ENCODE measurements around the gene ATP7A. TPM values are rescaled to one million over a fixed set of nuclear protein-coding genes. Genes with fewer than 3 reads are reported as not detected.
"Not testable (repeated sequence)": the region's sequence is repeated elsewhere in the genome, so short reads cannot be mapped to it uniquely, and the experiment has no call there.

Gene ATP7A
- total RNA-seq, 1 donor from 2014 or later = 9.0 TPM

GRCh38 chrX:77938083-77938680, 27.7 kb downstream of the ATP7A start:
- intact Hi-C loops (cut with micrococcal nuclease) = no loop called here

GRCh38 chrX:77945031-77945430, 34.5 kb downstream of the ATP7A start:
- intact Hi-C loops (cut with micrococcal nuclease) = not testable (repeated sequence)

GRCh38 chrX:77945910-77946545, 35.5 kb downstream of the ATP7A start:
- intact Hi-C loops (cut with micrococcal nuclease) = no loop called here

GRCh38 chrX:77946571-77946970, 36.1 kb downstream of the ATP7A start:
- intact Hi-C loops (cut with micrococcal nuclease) = no loop called here

GRCh38 chrX:77949840-77950239, 39.3 kb downstream of the ATP7A start:
- intact Hi-C loops (cut with micrococcal nuclease) = no loop called here

- intact Hi-C loops (cut with micrococcal nuclease) = no loop called here
Observed at GRCh38 chrX:77952173-77952572, 41.7 kb downstream of the ATP7A start.

- intact Hi-C loops (cut with micrococcal nuclease) = no loop called here
Observed at GRCh38 chrX:77953302-77953701, 42.8 kb downstream of the ATP7A start.

GRCh38 chrX:77953708-77954107, 43.2 kb downstream of the ATP7A start:
- intact Hi-C loops (cut with micrococcal nuclease) = no loop called here

GRCh38 chrX:77960567-77960966, 50.1 kb downstream of the ATP7A start:
- intact Hi-C loops (cut with micrococcal nuclease) = no loop called here

- intact Hi-C loops (cut with micrococcal nuclease) = no loop called here
Observed at GRCh38 chrX:77961063-77961462, 50.6 kb downstream of the ATP7A start.

- intact Hi-C loops (cut with micrococcal nuclease) = loop anchor here (2.0 kb wide), 1 partner anchor 51 kb away; the partner anchor contains the start of gene ATP7A
Observed at GRCh38 chrX:77962068-77962902, 51.8 kb downstream of the ATP7A start.

- intact Hi-C loops (cut with micrococcal nuclease) = no loop called here
Observed at GRCh38 chrX:77966361-77966760, 55.9 kb downstream of the ATP7A start.

GRCh38 chrX:77967631-77968030, 57.1 kb downstream of the ATP7A start:
- intact Hi-C loops (cut with micrococcal nuclease) = no loop called here

- intact Hi-C loops (cut with micrococcal nuclease) = no loop called here
Observed at GRCh38 chrX:77969538-77969937, 59.0 kb downstream of the ATP7A start, which contains the start of gene PGAM4. Gene PGAM4 (minus strand): TSS chrX:77969638. CDS start chrX:77969638, 0 bp downstream.

GRCh38 chrX:77975755-77976154, 65.3 kb downstream of the ATP7A start:
- intact Hi-C loops (cut with micrococcal nuclease) = no loop called here

GRCh38 chrX:77977095-77977494, 66.6 kb downstream of the ATP7A start:
- intact Hi-C loops (cut with micrococcal nuclease) = no loop called here

- intact Hi-C loops (cut with micrococcal nuclease) = no loop called here
Observed at GRCh38 chrX:77977518-77977917, 67.0 kb downstream of the ATP7A start.

- intact Hi-C loops (cut with micrococcal nuclease) = no loop called here
Observed at GRCh38 chrX:77979870-77980269, 69.4 kb downstream of the ATP7A start.

GRCh38 chrX:78011846-78012245, 101.4 kb downstream of the ATP7A start:
- intact Hi-C loops (cut with micrococcal nuclease) = no loop called here

- intact Hi-C loops (cut with micrococcal nuclease) = no loop called here
Observed at GRCh38 chrX:78019586-78020483, 109.3 kb downstream of the ATP7A start.

Data from T-helper 2 cell treated with Interferon-gamma antibody and Interleukin-4, amounts not matched to agents 100 ng/mL and 5 ng/mL, for 36 hours (primary cell).